GM19328 (cell line): Measurements from ENCODE around the gene ABHD17C.

ENCODE experiments used
- ATAC-seq: cut with Tn5 transposase; IDR thresholded peaks from one replicate; pipeline ENCODE4 v1.9.1; 2021; ENCODE audit warnings: mild to moderate bottlenecking, moderate library complexity; ENCODE audit not compliant: unreplicated experiment

Gene ABHD17C

DNA sequence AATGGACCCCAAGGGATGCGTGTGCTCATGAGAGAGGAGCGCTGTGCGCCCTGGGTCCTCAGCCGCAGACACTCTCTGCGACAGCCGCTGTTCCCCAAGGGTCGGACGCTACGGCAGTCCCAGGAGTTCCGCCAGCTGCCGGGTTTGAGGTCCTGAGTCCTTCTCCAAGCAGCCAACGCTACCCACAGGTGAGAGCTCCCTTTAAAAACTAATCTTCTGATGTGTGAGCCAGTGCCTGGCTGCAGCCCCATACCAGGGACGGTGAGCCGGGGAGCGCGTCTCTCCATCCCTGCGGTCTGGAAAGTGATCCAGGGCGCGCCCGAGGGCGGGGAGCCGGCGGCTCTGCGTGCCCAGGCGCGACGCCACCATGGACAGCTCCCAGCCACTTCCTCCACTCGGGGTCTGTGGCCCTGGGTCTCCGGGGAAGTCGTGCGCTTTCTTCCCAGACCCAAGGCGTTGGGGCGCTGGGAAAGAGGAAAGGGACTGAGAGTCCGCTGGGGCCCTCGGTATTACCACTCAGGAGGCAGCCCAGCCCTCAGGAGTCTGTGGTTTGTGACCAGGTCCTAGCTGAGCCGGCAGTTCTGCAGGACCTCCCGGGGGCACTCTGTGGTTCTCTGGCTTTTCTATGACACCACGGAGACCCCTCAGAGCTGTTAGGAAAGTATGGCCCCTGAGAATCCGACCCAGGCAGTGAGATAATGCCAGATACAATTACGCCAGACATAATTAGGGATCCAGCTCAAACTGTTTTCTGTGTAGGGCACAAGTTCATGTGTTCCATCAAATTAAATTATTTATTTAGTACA, 85.5 kb downstream of the ABHD17C start:
- no peak for ATAC-seq

DNA sequence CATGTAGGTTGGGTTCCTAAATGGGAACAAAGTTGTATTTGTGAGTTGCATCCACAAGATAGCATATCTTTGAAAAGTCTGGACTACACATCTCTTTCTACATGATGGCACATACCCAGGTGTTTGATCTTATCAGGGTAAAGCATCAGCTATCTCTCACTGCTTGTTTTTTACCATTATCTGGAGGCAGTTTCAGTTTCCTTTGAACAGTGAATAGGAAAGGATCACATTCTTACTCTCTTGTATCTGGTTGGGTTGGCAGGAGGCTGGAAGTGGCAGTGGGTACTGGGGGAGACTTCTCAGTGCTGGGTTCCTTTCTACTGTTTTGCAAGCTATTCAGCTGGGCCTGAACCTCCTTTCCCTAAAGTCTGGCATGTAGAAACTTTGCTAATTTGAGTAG, 88.2 kb downstream of the ABHD17C start:
- ATAC-seq, result no peak

DNA sequence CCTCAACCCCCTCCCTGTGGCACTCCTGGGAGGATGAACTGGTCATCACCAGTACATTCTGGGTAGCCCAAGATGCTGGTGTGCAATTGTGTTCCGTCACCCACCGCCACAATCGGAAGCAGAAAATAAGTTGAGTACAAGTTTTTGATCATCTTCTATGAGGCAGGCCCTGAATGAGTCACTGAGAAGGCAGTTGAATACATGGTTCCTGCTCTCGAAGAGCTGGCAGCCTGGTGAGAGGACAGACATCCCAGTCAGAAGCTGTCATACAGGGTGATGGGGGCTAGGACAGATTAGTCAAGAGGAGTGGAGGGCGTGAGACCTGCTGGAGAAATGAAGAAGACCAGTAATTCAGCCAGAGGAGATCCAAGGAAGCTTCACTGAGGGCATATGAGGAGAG, 90.2 kb downstream of the ABHD17C start:
- no peak for ATAC-seq

DNA sequence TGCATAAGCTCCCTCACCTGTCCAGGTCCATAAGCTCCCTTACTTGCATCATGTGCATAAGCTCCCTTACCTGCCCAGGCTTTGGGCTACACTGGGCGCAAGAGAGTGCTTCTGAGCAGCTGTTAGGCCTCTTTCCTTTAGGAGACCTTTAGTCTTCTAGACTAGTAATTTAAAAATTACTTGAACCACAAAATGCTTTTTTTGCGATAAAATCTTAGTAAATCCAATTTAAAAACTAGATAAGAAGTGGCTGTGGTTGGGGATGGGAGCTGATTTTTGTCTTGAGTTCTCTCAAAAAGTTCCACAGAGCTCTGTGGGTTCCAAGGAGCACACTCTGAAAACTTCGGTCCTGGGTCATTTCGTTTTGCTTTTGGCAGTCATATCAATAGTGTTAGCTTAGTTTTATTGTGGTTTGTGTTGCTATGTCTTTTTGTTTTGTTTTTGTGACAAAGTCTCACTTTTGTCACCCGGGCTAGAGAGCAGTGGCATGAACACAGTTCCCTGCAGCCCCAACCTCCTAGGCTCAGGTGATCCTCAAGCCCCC, 90.8 kb downstream of the ABHD17C start:
- ATAC-seq, result no peak

DNA sequence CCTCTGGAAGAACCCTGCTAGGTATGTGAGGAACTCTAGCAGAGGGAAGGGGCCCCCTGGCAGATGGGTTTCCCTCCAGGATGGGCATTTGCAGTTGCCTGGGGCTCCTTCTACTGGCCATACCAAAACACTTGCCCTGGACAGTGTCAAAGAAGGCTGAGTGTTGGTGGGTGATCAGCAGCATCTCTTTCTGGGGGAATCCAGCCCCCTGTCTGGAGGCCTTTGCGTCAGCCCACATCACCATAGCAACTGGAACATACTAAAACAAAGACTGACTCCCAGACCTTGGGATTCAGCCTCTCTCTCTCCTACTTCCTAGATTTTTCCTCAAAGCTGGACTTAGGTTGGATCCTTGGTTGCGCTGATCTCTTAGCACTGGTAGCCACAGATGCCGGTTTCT, 92.2 kb downstream of the ABHD17C start:
- ATAC-seq, result no peak

DNA sequence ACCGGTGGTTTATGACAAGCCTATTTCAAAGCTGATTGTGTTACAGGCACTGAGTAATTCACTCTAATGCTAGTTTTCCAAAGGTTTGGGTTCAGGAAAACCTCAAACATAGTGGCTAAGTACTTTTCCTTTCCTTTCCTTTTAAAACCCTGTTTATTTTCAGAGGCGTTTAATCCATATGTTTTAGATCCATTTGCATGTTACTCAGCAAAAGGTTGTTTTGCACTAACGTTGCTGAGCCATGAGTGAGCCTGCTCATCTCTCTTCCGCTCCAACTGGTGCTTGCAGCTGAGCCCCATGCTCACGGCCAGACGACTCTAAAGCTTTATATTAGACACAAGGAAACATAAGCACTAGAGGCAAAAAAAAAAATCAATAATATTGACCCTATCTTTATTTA, 93.4 kb downstream of the ABHD17C start:
- ATAC-seq, result no peak

DNA sequence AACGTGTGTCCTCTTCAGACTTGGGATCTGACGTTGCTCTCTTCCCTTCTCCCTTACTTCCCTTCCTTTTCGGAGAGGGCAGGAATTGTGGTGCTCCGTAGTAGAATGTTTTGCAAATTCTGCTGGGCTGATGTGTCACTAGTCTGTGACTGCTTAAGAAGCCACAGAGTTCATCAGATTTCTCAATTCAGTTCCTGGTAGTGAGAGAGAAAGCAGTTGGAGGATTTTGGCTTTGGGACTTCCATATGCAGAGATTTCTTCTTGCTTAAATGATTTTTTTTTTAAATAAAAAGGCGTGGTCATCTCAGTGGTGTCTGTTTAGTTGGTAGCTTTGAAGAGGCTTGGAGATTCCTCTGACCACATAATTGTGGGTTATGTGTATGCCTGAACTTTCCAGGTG, 94.2 kb downstream of the ABHD17C start:
- no peak for ATAC-seq

DNA sequence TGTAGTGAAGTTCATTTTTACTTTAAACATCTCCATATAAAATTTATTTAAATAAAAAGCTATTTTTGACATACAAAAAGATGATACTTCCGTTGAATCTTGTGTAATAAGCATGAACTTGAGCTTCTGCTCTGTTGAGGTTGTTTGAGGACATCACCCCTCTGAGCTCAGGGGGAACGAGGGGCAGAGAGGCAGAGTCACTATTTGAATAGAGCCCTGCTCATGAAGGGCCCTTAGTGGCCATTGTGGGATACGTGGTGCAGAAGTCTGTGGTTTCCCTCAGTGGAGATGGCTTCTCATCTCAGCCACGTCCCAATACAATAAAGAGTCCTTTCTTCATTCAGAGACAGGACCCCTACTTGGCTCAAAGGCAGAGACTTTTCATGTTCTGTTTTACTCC, 94.7 kb downstream of the ABHD17C start:
- no peak for ATAC-seq

DNA sequence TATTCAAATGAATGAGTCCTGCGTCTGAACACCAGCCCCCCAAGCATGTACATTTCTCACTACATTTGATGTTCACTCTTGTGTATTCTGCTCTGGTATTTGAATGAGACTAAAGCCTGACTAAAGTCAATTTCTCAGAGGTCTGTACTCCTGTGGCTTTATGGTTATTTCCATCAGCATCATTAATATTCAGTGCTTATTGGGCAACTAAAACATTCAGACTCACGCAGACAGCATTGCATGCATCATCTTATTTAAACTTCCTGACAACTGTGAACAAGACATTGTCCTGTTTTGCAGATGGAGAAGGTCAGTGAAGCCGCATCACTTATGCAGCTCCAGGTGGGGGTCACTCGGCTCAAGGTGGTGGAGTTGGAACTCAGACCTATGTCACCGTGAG, 95.1 kb downstream of the ABHD17C start:
- no peak for ATAC-seq

DNA sequence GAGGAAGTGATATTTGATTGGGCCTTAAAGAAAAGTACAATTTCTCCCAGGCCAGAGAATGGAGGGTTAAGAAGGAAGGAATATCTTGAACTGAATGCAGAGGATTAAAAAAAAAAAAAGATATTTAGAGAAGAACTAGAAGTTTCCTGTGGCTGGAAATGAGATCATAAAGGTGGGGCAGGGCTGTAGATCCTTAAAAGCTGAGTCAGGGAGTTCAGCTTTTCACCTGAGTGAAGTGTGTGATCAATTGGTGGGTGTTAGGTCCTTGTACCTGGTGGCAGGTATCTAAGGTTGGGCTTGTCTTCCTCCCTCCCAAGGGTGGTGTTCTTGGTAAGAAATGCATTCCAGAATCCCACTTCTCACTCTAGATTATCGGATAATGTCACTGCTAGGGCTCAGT, 95.9 kb downstream of the ABHD17C start:
- no peak for ATAC-seq

DNA sequence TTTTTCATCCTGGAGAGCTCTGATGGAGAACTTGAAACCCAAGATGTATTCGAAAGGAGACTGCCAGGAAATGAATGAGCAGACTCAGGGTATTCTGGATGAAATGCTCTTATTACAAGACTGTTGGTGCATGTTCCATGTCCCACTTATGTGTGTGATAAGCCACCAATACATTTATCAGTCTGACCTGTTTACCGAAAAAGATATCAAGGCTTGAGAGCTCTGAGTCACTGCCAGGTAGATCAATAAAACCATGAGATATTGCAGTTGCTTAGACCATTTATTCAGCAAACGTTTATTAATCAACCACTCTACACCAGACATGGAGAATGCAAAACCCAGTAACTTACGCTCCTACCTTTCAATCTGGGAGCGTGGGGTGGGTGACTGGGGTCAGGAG, 101.3 kb downstream of the ABHD17C start:
- ATAC-seq, result no peak

DNA sequence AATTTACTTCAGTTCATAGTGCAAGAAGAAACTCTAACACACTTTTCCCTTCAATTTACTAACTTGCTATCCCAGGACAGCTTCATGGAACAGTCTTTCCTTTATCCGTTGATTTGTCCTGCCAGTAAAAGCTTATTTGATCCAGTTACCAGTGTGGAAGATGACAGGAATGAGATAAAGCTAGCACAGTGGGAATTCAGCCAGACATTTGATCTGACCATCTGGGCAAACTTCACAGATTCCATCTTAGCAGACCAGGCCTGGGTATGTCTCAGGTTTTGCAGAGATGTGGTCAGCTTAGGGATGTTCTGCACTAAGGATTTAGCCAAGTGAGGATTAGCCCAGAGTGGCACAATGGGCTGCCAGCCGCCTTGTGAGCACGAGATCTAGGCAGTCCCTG, 103.8 kb downstream of the ABHD17C start:
- no peak for ATAC-seq

DNA sequence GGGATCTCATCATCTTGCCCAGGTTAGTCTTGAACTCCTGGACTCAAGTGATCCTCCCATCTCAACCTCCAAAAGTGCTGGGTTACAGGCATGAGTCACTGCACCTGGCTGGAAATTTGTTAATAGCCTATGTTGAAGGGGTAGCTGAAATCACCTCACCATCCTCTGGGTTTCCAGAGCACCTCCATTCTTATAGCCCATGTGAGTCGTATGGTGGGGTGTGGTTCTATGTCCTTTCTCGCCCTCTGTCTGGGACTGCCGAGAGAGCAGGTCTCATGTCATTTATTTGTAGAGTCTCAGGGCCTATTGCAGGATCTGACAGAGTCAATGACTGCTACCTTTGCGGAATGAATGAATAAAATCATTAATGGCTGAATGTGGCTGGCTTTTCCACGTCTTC, 105.0 kb downstream of the ABHD17C start:
- no peak for ATAC-seq

DNA sequence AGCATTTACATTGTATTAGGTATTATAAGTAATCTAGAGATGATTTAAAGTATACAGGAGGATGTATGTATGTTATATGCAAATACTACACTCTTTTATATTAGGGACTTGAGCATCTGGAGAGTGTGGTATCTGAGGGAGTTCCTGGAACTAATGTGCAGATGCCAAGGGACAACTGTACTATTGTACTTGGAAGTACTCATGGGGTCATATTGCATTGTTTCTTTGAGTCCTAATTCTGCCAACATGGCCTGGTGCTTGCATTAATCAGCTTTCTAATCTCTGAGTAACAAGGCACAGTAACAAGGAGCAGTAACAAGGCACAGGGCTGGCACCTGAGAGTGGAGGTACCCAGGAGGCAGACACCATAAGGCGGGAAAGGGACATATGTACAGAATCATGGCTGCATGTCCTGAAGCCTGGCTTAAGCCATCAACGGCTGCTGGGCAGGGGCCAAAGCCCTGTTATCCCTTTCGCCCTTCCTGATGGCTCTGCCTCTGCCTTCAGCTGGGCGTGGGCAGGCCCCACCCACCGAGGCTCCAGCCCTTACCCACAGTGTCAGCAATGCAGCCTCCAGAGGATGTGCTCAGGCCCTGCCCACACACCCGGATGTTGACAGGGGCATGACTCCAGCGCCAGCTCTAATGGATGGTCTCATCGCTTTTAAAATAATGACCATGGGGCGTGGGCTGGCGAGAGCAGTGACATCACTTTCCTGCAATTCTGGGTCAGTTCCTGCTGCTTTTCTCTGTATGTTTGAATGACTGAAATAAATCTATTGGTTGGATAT, 107.0 kb downstream of the ABHD17C start:
- ATAC-seq, result no peak

DNA sequence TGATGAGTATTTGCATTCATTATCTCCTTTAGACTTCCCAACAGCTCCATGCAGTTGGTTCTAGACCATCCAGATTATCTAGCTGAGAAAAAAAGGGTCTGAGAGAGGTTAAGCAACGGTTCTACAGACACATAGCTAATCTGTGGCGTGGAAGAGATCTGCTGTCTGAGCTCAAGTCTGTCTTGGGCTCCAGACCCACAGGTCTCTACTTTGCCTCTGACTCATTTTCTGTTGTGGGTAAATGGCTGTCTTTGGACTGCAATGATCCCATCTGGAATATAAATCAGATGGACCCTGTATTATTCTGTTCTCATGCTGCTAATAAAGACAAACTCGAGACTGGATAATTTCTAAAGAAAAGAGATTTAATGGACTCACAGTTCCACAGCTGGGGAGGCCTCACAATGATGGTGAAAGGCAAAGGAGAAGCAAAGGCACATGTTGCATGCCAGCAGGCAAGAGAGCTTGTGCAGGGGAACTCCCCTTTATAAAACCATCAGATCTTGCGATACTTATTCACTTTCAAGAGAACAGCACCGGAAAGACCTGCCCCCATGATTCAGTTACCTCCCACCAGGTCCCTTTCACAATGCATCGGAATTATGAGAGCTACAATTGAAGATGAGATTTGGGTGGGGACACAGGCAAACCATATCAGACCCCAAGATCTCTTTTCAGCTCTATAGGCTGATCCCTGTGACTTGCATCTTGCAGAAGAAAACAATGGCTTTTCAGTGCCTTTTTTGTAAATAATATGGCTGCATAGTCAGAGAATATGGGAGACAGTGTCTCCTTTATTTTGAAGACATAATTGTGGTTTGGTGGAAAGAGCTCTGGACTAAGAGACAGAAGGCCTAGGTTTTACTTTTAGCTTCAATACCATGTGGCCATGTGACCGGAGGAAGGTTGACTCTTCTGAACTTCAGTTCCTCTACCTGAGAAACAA, 108.7 kb downstream of the ABHD17C start:
- ATAC-seq, result no peak

DNA sequence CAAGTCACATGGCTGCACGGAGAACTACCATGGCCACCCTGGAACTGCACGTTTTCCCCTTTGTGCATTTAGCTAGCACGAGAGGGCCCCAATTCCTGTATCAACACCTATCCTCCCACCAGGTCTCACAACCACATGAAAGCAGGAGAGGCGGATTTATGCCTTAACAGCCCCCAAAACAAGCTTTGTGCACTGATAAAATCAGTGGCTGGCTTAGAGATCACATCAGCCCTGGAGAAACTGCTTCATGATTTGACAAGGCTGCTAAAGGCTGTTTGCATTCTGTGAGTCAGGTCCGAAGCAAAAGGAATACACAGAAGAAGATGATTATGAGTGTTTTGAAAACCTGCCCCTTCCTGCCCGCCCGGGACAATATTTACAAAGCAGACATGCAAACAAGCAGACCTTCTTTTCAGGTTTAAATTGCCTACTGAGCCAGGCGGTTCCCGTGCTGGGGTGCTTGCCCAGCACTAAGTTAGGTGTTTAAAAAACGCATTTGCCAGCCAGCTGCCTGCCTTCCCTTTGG, 109.9 kb downstream of the ABHD17C start:
- ATAC-seq, result no peak
